HG02852 (cell line): Measurements from ENCODE around the gene PIF1.
"Not testable (repeated sequence)": the region's sequence is repeated elsewhere in the genome, so short reads cannot be mapped to it uniquely, and the experiment has no call there.

Source experiments
- ATAC-seq: cut with Tn5 transposase; IDR thresholded peaks from one replicate; pipeline ENCODE4 v1.9.1; 2021; ENCODE audit warnings: mild to moderate bottlenecking, moderate library complexity; ENCODE audit not compliant: unreplicated experiment

The PIF1 gene

DNA sequence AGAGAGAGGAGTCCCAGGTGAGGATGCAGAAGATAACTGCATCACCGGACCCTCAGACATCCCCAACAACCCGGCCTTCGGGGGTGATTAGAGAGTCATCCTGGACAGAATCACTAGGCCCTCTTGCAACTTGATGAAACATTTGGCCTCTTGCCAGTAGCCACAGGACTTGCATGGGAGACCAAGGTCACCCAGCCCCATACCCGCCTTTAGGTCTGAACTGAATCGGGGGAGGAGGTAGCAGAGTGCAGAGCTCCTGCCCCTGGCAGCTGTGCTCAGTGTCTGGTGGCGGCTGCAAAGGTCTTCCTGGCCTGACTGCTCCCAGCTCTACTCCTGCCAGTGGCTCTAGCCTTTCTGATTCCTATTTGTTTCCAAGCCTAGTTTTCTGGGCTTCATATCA lies 12.4 kb downstream of the PIF1 start:
- ATAC-seq = no peak

DNA sequence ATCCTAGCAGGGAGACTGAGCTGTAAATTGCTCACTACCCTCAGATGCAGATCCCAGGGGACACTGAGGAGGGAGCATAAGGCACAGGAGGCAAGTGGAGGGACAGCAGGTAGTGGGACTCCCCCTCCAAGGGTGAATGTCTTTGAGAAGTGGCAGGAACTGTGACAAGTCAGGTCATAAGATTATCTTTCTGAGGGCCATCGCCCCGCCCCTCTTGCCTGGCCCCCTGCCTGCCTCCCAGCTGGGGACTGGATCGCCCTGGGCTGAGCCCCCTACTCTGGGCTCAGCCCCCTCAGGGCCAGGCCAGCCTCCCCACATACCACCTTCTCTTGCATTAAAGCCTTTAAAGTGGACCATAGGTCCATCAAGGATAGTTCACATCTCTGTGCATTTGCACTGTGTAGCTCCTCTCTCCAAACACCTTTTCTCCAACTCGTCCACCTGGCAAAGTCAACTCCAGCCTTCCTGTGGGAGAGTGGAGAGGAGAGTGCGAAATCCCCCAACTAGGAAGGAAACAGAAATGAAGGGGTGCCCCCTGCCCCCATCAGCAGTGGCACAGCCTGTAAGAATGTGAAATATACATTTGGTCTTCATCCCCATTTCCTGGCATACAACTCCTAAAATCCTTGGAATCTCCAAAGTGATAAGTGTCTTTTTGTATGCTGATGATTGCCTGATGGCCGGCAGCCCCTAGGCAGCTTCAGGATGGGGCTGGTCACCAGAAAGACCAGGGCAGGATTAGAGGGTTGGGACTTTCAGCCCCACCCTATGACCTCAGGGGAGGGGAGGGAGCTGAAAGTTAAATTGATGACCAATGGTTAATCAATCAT lies 14.7 kb downstream of the PIF1 start:
- no peak for ATAC-seq

DNA sequence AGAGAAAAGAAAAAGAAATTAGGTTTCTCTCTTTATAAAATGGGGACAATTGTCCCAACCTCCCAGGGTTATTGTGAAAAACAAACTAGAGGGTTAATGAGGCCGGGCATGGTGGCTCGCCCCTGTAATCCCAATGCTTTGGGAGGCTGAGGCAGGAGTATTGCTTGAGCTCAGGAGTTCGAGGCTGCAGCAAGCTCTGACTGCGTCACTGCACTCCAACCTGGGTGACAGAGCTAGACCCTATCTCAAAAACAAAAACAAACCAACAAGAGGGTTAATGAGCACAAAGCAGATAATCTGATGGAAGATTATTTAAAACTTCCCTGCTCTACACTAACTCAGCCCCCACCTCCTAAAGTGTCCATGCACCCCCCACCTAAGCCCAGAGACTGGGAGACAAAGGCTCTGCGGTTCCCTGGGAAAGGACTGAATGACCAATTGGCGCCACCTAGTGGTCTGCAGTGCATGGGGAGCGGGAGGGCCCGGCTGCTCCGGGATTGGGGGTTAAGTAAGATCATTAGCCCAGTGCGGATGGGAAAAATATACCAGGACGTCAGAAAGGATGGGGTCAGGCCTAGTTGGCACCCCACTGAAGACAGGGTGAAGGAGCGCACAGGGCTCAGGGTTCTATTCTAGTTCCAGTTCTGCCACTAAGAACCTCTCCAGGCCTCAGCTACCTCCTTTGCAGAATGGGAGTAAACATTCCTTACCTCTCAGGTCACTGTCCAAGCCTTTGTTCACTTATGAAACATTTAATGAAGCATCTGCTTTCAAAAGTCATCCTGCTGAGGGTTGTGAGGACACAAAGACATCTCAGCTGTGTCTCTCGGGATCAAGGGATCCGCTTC lies 15.6 kb downstream of the PIF1 start:
- no peak for ATAC-seq

DNA sequence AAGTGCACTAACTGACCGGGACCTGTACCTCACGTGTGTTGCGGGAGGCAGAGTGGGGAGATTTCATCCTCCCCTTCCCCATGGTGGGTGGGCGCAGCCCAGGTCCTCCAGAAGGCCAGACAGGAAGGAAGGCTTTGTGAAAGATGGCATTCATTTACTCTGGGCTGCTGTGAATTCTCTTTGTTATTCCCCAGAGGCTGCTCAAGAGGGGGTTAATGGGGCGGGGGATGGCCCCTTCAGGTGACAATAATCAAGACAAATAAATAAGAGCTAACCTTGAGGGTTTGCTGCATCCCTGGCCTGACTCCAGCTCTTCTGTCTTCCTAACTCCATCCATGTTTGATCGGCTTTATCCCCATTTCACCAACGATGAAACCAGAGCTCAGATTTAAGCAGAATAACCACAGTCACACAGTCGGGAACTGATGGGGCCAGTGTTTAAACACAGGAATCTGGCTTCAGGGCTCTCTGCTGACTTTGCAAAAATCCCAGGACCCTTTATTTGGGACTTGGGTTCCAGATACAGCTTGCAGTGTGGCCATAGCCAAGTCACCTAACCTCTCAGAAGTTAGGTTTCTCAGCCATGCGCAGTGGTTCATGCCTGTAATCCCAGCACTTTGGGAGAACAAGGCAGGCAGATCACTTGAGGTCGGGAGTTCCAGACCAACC lies 16.5 kb downstream of the PIF1 start:
- ATAC-seq = no peak

DNA sequence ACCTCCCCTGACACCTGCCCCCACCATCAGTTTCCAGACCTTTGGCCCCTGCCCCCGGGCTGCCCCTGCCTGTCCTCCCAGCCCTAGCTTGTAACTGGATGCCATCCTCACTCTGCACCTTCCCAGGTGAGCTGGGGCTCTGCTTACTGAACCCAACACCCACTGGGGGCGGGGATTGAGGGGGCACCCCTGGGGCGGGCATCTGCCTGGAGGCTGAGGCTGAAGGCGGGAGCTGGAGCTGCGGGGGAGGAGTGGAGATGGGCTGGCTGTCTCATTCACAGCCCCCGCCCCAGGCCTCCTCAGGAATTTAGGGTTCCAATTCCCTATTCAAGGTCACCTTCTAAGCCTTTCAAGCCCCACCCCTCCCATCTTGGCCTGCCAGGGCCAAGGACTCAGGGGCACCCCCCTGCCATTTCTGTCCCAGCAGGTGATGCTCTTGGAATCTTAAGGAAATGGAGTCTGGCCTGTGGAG lies 17.7 kb downstream of the PIF1 start:
- no peak for ATAC-seq

DNA sequence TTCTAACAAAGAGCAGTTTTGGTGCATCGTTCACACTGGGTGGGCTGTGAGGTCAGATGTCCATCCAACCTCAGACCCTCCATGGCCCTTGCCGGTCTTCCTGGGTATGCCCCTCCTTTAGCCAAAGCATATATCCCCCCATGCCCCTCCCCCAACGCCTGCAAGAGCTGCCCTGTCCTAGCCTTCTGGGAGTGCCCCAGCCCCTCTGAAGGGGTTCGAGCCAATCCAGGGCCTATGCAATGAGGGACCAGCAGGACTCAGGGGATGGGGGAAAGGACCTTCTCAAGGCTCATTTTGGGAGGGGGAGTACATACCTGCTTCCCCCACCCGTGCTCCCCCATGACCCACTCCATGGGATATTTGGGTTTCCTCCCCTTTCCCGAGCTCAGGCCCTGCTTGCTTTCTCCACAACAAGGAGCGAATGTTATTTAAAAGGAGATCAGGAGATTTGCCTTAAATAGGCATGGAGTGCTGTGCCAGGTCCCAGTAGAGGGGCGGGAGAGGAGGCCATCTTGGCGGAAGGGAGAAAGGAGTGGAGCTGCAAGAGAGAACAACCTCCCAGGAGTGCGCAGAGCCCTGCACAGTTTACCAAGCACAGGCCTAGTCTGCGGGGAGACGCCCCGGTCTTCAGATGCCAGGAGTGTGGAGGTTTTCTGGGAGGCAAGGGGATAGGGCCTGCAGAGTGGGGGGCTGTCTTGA lies 18.2 kb downstream of the PIF1 start:
- ATAC-seq = no peak

DNA sequence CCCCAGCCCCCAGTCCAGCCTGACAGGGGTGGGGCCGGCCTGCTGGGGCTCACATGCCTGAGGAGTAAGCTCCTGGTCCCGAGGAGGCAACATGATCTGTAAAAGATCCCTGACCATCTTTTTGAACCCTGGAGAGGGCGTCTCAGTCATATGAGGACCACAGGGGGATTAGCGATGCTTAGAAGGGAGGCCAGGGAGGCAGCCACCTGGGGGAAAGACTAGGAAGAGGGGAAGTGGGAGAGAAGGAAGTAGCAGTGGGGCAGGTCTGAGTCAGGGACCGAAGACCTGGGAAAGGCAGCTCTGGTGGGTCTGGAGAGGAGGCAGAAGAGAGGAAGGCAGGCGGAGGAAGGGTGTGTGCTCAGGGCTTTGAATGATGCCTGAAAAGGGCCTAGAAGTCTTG lies 18.9 kb downstream of the PIF1 start:
- no peak for ATAC-seq

DNA sequence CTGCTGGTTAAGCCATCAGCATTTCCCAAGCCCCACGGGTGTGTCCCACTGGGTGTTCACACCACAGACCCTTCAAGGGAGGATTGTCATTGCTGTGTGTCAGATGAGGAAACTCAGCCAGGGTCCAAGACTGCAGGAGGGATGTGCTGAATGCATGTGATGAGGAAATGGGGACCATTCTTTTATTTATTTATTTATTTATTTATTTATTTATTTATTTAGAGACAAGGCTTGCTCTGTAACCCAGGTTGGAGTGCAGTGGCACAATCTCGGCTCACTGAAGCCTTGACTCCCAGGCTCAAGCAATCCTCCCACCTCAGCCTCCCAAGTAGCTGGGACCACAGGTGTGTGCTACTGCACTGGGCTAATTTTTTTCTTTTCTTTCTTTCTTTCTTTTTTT lies 20.8 kb downstream of the PIF1 start:
- ATAC-seq = no peak

DNA sequence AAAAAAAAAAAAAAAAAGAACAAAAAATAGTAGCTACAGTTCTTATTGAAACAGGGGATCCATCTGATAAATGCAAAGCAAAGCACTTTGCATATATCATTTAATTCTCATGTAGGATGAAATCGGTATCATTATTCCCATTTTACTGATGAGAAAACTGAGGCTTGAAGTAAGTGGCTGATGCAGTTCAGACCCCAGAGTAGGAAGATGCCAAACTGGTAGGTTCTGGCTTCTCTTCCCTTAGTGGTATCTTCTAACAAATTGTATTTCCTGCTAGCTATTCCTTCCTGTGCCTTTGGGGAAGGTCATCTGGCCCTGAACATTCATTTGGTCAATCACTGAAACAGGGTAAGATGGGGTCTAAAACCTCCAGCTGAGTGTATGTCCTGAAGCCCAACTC lies 21.9 kb downstream of the PIF1 start:
- ATAC-seq = no peak

DNA sequence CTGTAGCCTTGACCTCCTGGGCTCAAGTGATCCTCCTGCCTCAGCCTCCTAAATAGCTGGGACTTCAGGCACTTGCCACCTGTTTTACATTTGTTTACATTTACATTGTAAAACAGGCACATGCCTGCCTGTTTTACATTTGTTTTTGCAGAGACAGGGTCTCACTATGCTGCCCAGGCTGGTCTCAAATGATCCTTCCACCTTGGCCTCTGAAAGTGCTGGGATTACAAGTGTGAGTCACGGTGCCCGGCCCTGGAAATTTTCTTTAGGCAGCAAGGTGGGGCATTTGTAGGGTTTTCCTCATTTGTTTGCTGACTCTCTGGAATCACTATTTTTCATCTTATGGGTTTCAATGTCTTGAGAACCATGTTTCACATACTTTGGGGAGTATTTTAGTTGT lies 25.0 kb downstream of the PIF1 start:
- ATAC-seq = no peak

DNA sequence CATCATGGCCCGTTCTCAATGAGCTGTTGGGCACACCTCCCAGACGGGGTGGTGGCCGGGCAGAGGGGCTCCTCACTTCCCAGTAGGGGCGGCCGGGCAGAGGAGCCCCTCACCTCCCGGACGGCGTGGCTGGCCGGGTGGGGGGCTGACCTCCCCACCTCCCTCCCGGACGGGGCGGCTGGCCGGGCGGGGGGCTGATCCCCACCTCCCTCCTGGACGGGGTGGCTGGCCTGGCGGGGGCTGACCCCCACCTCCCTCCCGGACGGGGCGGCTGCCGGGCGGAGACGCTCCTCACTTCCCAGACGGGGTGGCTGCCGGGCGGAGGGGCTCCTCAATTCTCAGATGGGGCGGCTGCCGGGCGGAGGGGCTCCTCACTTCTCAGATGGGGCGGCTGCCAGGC lies 26.5 kb downstream of the PIF1 start:
- ATAC-seq = not testable (repeated sequence)

DNA sequence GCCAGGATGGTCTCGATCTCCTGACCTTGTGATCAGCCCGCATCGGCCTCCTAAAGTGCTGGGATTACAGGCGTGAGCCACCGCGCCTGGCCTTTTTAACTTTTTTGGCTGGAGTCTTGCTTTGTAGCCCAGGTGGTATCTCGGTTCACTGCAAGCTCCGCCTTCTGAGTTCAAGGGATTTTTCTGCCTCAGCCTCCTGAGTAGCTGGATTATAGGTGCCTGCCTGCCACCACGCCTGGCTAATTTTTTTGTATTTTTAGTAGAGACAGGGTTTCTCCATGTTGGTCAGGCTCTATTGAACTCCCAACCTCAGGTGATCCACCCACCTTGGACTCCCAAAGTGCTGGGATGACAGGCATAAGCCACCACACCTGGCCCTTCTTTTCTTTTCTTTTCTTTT lies 29.5 kb downstream of the PIF1 start:
- ATAC-seq = not testable (repeated sequence)

DNA sequence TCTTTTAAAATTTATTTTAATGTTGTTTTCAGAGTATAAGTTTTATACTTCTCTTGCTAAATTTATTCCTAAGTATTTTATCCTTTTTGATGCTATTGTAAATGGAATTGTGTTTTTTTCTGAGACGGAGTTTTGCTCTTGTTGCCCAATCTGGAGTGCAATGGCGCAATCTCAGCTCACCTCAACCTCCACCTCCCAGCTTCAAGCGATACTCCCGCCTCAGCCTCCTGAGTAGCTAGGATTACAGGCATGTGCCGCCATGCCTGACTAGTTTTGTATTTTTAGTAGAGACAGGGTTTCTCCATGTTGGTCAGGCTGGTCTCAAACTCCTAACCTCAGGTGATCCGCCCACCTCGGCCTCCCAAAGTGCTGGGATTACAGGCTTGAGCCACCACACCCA lies 30.1 kb downstream of the PIF1 start:
- not testable (repeated sequence) for ATAC-seq

DNA sequence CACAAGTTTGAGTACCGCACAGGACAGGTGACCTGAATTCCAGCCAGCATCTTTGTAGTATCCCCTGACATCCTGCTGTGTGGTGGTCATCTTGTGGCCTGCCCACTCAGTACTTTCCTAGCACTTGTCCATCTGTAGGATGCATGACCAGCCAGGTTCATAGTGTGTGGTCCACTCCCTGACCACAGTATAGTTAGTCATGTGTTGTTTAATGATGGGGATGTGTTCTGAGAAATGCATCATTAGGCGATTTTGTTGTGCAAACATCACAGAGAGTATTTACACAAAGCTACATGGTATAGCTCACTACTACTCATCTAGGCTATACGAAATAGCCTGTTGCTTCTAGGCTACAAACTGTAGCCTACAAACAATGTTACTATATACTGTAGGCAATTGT lies 33.2 kb downstream of the PIF1 start:
- ATAC-seq = no peak

DNA sequence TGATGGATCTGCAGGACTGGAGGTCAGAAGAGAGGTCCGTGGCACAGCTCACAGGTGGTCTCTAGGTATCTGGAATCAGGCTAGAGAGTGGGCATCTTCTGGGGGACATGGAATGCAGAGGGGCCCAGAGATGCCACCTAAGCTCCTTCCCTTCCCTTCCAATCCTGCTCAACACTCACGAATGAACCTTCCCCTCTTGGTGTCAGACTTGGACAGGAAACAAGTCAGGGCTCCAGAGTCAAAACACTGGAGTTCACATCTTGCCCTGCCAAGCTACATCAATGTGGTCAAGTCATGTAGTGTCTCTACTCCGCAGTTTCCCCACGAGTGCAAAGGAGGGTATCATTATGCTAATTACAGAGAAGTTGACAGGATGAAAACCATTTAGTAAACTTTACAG lies 34.0 kb downstream of the PIF1 start:
- no peak for ATAC-seq

DNA sequence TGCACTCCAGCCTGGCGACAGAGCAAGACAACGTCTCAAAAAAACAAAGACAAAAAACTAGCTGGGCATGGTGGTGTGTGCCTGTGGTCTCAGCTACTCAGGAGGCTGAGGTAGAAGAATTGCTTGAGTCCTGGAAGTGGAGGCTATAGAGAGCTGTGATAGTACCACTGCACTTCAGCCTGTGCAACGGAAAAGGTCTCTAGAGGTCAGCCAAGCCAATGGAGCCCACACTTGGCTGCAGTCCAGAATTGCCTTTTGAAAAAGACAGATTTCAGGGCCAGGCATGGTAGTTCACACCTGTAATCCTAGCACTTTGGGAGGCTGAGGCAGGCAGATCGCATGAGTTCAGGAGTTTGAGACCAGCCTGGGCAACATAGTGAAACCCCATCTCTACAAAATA lies 41.7 kb downstream of the PIF1 start:
- no peak for ATAC-seq

DNA sequence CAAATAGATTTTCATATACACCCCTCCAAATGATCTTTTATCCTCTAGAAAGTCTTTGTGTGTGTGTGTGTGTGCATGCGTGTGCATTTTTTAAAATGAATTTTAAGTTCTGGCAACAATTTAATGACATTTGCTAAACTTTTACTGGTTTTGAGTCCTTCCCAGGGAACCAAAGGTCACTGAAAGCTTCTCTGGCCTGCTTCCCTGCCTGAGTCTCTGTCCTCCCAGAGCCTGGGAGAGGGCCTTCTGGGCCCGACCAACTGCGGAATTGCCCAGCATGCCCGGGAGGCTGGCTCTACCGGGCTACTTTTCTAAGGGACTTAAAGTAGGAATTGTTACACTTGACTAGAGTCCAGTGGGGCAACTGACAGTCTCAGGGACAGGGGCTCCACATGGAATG lies 42.7 kb downstream of the PIF1 start:
- no peak for ATAC-seq

DNA sequence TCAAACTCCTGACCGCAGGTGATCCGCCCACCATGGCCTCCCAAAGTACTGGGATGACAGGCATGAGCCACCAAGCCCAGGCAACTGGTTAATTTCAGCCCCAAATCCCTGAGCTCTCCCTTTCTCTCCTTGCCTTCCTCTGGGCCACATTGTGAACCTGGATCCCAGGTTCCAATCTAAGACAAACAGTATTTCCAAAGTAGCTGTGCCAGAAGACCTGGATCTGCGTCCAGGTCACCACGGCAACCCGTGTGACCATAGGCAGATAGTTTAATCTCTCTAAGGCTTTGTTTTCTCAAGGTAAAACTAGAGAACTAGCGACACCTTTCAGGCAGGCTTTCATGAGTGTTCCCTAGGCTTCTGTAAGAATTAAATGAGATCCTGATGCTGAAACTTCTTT lies 44.1 kb downstream of the PIF1 start:
- no peak for ATAC-seq

DNA sequence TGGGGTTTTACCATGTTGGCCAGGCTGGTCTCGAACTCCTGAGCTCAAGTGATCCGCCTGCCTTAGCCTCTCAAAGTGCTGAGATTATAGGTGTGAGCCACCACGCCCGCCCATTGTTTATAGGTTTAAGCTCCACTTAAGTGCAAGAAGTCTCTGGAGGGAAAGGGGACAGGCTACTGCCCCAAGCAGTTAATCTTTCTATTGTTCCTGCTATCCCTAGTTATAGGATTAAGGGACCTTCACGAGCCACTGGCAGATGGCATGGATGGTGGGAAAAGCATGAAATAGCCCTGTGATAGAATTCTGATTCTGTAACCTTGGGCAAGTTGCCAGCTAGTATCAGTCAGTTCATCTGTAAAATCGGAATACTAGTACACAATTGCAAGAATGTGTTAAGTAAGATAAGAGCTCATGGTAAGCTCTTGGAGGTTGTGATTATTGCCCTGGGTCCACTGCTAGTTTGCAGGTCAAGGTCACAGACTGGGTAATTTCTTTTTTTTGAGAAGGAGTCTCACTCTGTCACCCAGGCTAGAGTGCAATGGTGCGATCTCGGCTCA lies 44.8 kb downstream of the PIF1 start:
- ATAC-seq = no peak

DNA sequence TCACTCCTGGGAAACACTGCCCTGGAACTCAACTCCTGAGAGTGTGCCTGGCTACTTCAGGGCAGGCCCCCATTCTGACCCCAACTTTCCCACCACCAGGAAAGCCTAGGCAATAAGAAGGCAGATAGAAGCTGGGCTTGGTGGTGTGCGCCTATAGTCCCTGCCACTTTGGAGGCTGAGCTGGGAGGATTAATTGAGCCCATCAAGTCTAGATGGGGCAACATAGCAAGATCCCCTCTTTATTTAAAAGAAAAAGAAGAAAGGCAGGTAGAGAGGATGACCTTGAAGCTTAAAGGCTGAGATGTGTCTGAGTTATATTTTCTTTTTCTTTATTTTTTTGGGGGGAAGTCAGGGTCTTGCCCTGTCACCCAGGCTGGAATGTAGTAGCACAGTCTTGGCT lies 45.8 kb downstream of the PIF1 start:
- ATAC-seq = no peak

DNA sequence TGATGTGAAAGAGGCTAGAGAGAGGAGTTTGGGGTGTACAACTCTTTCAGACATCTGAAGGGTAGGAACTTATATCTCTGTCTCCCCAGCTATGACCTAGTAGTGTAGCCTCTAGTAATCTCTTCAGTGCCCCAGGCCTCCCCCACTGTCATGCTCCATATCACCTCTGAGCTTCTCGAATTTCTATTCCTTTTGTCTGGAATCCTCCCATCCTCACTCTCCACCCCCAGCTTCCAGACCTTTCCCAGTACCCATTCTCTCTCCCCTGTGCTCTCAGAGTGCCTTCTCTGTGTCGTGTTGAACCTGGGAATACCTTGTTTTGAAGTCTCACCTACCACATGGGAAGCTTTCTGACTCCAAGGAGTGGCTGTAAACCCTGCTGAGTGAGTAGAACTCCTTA lies 46.4 kb downstream of the PIF1 start:
- no peak for ATAC-seq
